OCI-LY1 (cell line): ENCODE results near the gene MRPL49.

ENCODE experiments used
- EZH2 ChIP-seq: fragments of 200-600 bp; sonication (generic), shearing (Covaris generic); IDR thresholded peaks from 2 replicates; pipeline ENCODE4 v1.8.0; 2017; ENCODE audit warnings: borderline replicate concordance, mixed run types, mild to moderate bottlenecking, antibody characterized with exemption, low read length, moderate library complexity, mixed read lengths
- TF ChIP-seq, protein P1 (sequence below): fragments of 200-600 bp; sonication (generic), shearing (Covaris generic); IDR thresholded peaks from 2 replicates; pipeline ENCODE4 v1.5.1; 2017; ENCODE audit warnings: mild to moderate bottlenecking, antibody characterized with exemption, low read length, moderate library complexity, mixed read lengths

DNA sequence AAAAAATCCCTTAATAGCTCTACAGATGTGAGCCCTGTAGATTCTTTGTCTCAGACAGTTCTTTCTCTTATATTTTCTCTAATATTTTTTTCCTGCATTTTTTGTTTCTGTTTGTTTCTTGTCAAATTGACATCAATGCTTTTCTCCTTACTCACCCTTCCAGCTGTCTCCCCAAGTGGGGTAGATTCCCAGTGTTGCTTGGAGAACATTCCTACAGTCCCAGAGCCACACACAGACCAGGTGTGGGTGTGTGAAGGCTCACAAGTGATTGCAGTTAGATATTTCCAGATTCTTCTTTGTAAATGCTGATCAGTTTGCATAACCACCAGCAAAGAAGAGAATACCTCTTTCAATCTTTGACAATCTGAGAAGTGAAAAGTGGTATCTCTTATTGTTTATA is 18.6 kb upstream of the MRPL49 start:
- TF ChIP-seq, protein P1, sequence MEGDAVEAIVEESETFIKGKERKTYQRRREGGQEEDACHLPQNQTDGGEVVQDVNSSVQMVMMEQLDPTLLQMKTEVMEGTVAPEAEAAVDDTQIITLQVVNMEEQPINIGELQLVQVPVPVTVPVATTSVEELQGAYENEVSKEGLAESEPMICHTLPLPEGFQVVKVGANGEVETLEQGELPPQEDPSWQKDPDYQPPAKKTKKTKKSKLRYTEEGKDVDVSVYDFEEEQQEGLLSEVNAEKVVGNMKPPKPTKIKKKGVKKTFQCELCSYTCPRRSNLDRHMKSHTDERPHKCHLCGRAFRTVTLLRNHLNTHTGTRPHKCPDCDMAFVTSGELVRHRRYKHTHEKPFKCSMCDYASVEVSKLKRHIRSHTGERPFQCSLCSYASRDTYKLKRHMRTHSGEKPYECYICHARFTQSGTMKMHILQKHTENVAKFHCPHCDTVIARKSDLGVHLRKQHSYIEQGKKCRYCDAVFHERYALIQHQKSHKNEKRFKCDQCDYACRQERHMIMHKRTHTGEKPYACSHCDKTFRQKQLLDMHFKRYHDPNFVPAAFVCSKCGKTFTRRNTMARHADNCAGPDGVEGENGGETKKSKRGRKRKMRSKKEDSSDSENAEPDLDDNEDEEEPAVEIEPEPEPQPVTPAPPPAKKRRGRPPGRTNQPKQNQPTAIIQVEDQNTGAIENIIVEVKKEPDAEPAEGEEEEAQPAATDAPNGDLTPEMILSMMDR, result no peak
- no peak for TF ChIP-seq EZH2
